OCI-LY7 (cell line): ENCODE data around the gene EGLN2. TPM values are rescaled to one million over a fixed set of nuclear protein-coding genes. Genes with fewer than 3 reads are reported as not detected.

Source experiments
- BruUV-seq: library from RNA; stranded (reverse); fragments of 400-500 nt; replicated peaks from 2 replicates; lab custom pipeline; 2021; lab: Mats Ljungman, UMichigan
- CTCF ChIA-PET: fragments of 300-600 bp; sonication (Branson Sonifier 250); formaldehyde crosslinking; loops from one replicate; lab custom pipeline; 2022; ENCODE audit warnings: antibody characterized with exemption; ENCODE audit not compliant: unreplicated experiment; lab: Charles Lee
- POLR2A ChIA-PET: fragments of 300-600 bp; sonication (Branson Sonifier 250); formaldehyde crosslinking; loops from one replicate; lab custom pipeline; 2022; ENCODE audit warnings: antibody characterized with exemption; lab: Charles Lee
- DNase-seq: peaks from one replicate; pipeline ENCODE4 v3.0.0-alpha.2; 2015; ENCODE audit warnings: low spot score
- H2AFZ ChIP-seq: fragments of 200-600 bp; sonication (generic), shearing (Covaris generic); 2 replicates; pipeline ENCODE4 v1.6.1; 2014; ENCODE audit warnings: mild to moderate bottlenecking, antibody characterized with exemption, low read length, moderate library complexity
- H3K27ac ChIP-seq: fragments of 200-600 bp; sonication (generic); 2 replicates; pipeline ENCODE4 v1.5.1; 2014; ENCODE audit warnings: mixed run types, low read depth, mild to moderate bottlenecking, moderate library complexity, low read length, inconsistent platforms; ENCODE audit not compliant: poor library complexity, severe bottlenecking
- H3K36me3 ChIP-seq: fragments of 200-600 bp; sonication (generic); 2 replicates; pipeline ENCODE4 v1.6.1; 2014; ENCODE audit warnings: mild to moderate bottlenecking, antibody characterized with exemption, low read length, moderate library complexity, mixed read lengths; ENCODE audit not compliant: insufficient read depth
- H3K4me1 ChIP-seq: fragments of 200-600 bp; sonication (generic); 2 replicates; pipeline ENCODE4 v1.5.1; 2014; ENCODE audit warnings: mild to moderate bottlenecking, low read length; ENCODE audit not compliant: insufficient read depth, poor library complexity, severe bottlenecking
- H3K4me2 ChIP-seq: fragments of 200-600 bp; sonication (generic); 2 replicates; pipeline ENCODE4 v1.6.1; 2014; ENCODE audit warnings: mild to moderate bottlenecking, low read length
- H3K4me3 ChIP-seq: fragments of 200-600 bp; sonication (generic); 2 replicates; pipeline ENCODE4 v1.5.1; 2014; ENCODE audit warnings: mild to moderate bottlenecking, low read depth, low read length; ENCODE audit not compliant: poor library complexity, severe bottlenecking
- H3K79me2 ChIP-seq: fragments of 200-600 bp; sonication (generic); 2 replicates; pipeline ENCODE4 v1.6.1; 2016; ENCODE audit warnings: low read depth, mild to moderate bottlenecking, low read length, moderate library complexity, mixed read lengths; ENCODE audit not compliant: insufficient read depth
- H3K9me2 ChIP-seq: fragments of 200-600 bp; sonication (generic); 2 replicates; pipeline ENCODE4 v1.6.1; 2016; ENCODE audit warnings: mild to moderate bottlenecking, low read length, mixed read lengths; ENCODE audit not compliant: insufficient read depth
- H3K9me3 ChIP-seq: fragments of 200-600 bp; sonication (generic); 2 replicates; pipeline ENCODE4 v1.6.1; 2014; ENCODE audit warnings: mild to moderate bottlenecking, mixed run types, low read length, mixed read lengths
- H4K20me1 ChIP-seq: fragments of 200-600 bp; sonication (generic); 2 replicates; pipeline ENCODE4 v1.6.1; 2014; ENCODE audit warnings: mild to moderate bottlenecking, antibody characterized with exemption, low read length, moderate library complexity, mixed read lengths; ENCODE audit not compliant: insufficient read depth
- CTCF ChIP-seq: fragments of 200-600 bp; sonication (generic); conservative IDR thresholded peaks from 2 replicates; pipeline ENCODE4 v1.5.1; 2014; ENCODE audit warnings: mild to moderate bottlenecking, antibody characterized with exemption, low read length, moderate library complexity, mixed read lengths
- EZH2phosphoT487 ChIP-seq: fragments of 200-600 bp; sonication (generic); IDR thresholded peaks from 2 replicates; pipeline ENCODE4 v1.6.1; 2018; ENCODE audit warnings: low read depth, borderline replicate concordance, mild to moderate bottlenecking, mixed run types, antibody characterized with exemption, low read length, moderate library complexity, mixed read lengths
- intact Hi-C: fragments of 100-400 bp; cut with micrococcal nuclease; formaldehyde crosslinking; loops from one replicate; pipeline ENCODE4 v1.10.0; 2022; ENCODE audit not compliant: unreplicated experiment
- total RNA-seq, 2 experiments: library from RNA; depleted of rRNA in 1 of 2; stranded (reverse); fragments of >200 nt in 1 of 2; shearing (Covaris generic) in 1 of 2; gene quantifications; 2 replicates each; pipeline ENCODE4 v1.2.3, GENCODE V29; 2014 to 2022

Gene EGLN2
- total RNA-seq, 2 experiments from 2014 or later = 81.6 to 87.9 TPM

GRCh38 chr19:40776932-40777644 lies 21.9 kb upstream of the EGLN2 start:
- Histone ChIP-seq H2AFZ (peak overlapping the region; percentile 0; the same call in 1 of the 2 replicates), H3K4me1 (peaks cover 37% of the 10 kb centered on the region), H3K79me2 (peaks cover 6% of the 10 kb centered on the region; the same call in 1 of the 2 replicates), H3K36me3 (peaks cover 3% of the 10 kb centered on the region), H3K4me2 (peak overlapping the region; percentile 86), H4K20me1 (no peaks in the 10 kb centered on the region), H3K4me3 (peak overlapping the region; percentile 68), H3K9me3 (0 out of 2 replicates have a peak, but pooled peaks cover under 1% of the 10 kb centered on the region), H3K9me2 (no peaks in the 10 kb centered on the region), H3K27ac (peak overlapping the region; percentile 95)
- DNase-seq = peak; percentile 98
- TF ChIP-seq EZH2phosphoT487 = no peak
- TF ChIP-seq CTCF = no peak
- POLR2A ChIA-PET = interaction anchor here (0.6 to 3.5 kb wide), 14 partner anchors 10 to 1848 kb away, joined by 3 to 31 read pairs (median 4); partner anchors contain the start of genes ACTMAP, EGLN2 and SNRPA
- CTCF ChIA-PET = interaction anchor here (0.6 to 1.2 kb wide), 5 partner anchors 9 to 1101 kb away, joined by 3 to 12 read pairs (median 6); no protein-coding TSS in a partner anchor
- TSS peak; percentile 95 for BruUV-seq
- intact Hi-C loops = loop anchor here (1.0 to 10.0 kb wide), 4 partner anchors 22 to 172 kb away; partner anchors contain the start of genes ACTMAP, COQ8B, EGLN2 and LTBP4

GRCh38 chr19:40777645-40777936 lies 21.4 kb upstream of the EGLN2 start:
- Histone ChIP-seq H4K20me1 (no peaks in the 10 kb centered on the region), H2AFZ (no peak overlapping the region), H3K27ac (peak overlapping the region; percentile 95), H3K79me2 (peaks cover 6% of the 10 kb centered on the region; the same call in 1 of the 2 replicates), H3K9me3 (no peaks in the 10 kb centered on the region), H3K4me2 (peak overlapping the region; percentile 74), H3K9me2 (no peaks in the 10 kb centered on the region), H3K36me3 (peaks cover 4% of the 10 kb centered on the region; the same call in 1 of the 2 replicates), H3K4me1 (peaks cover 37% of the 10 kb centered on the region), H3K4me3 (peak overlapping the region; percentile 68)
- intact Hi-C loops = loop anchor here (1.0 to 10.0 kb wide), 4 partner anchors 22 to 173 kb away; partner anchors contain the start of genes ACTMAP, COQ8B, EGLN2 and LTBP4
- no peak for DNase-seq
- POLR2A ChIA-PET = interaction anchor here (0.6 to 3.5 kb wide), 13 partner anchors 9 to 1848 kb away, joined by 3 to 31 read pairs (median 4); partner anchors contain the start of genes ACTMAP, EGLN2 and SNRPA
- BruUV-seq = no TSS peak
- CTCF ChIA-PET = interaction anchor here (0.8 to 1.2 kb wide), 3 partner anchors 9 to 24 kb away, joined by 3 to 6 read pairs (median 6); partner anchors contain the start of gene EGLN2
- TF ChIP-seq CTCF (no peak), EZH2phosphoT487 (no peak)
